Upper lobe of left lung (tissue), 6 donors: ENCODE data around the gene CTCF. TPM values are rescaled to one million over a fixed set of nuclear protein-coding genes. Genes with fewer than 3 reads are reported as not detected.

ENCODE experiments used
- ATAC-seq, 2 donors: fragments of 200-7000 bp; cut with Tn5 transposase; one replicate each; pipeline ENCODE4 v1.9.1; 2022; ENCODE audit warnings: mild to moderate bottlenecking in 2 of 2, moderate library complexity in 2 of 2; ENCODE audit not compliant: low FRiP score in 2 of 2
- DNase-seq, 2 donors: peaks; one replicate each; pipeline ENCODE4 v3.0.0-alpha.2; 2019 to 2020
- H3K27ac ChIP-seq, 4 donors: fragments of 200-600 bp; sonication (generic); one replicate each; pipeline ENCODE4 v1.5.1; 2016 to 2019
- H3K27me3 ChIP-seq, 4 donors: fragments of 200-600 bp; sonication (generic); one replicate each; pipeline ENCODE4 v1.5.1; 2017 to 2019
- H3K36me3 ChIP-seq, 4 donors: fragments of 200-600 bp; sonication (generic); one replicate each; pipeline ENCODE4 v1.5.1; 2016 to 2019
- H3K4me1 ChIP-seq, 4 donors: fragments of 200-600 bp; sonication (generic); one replicate each; pipeline ENCODE4 v1.5.1; 2018 to 2019
- H3K4me3 ChIP-seq, 4 donors: fragments of 200-600 bp; sonication (generic); one replicate each; pipeline ENCODE4 v1.5.1; 2017 to 2019; ENCODE audit warnings: mild to moderate bottlenecking in 2 of 4, moderate library complexity in 1 of 4
- H3K9me3 ChIP-seq, 4 donors: fragments of 200-600 bp; sonication (generic); one replicate each; pipeline ENCODE4 v1.5.1; 2018 to 2019
- EP300 ChIP-seq, 4 donors: sonication (generic); formaldehyde crosslinking; IDR thresholded peaks; one replicate each; pipeline ENCODE4 v1.5.1; 2017; ENCODE audit warnings: antibody characterized with exemption in 4 of 4, control low read depth in 2 of 4
- POLR2A ChIP-seq, 4 donors: fragments of 450-650 bp; IDR thresholded peaks; one replicate each; pipeline ENCODE4 v1.5.1; 2016 to 2017; ENCODE audit warnings: antibody characterized with exemption in 4 of 4, mild to moderate bottlenecking in 2 of 4
- POLR2AphosphoS5 ChIP-seq, 2 donors: sonication (generic); formaldehyde crosslinking; IDR thresholded peaks; one replicate each; pipeline ENCODE4 v1.5.1; 2017; ENCODE audit warnings: antibody characterized with exemption in 2 of 2
- WGBS, 2 donors: methylation state at CpG; one replicate each; pipeline ENCODE4 v1.1.5; 2017 to 2018; 5-methylcytosine and 5-hydroxymethylcytosine counted together
- total RNA-seq, 6 donors: library from RNA; depleted of rRNA in 4 of 6; stranded (reverse); fragments of >200 nt in 4 of 6; gene quantifications; one replicate each; pipeline versions ENCODE4 v1.1.0 to v1.2.1, GENCODE V29; 2016 to 2021
- TF ChIP-seq, protein P1 (sequence below), 6 experiments: fragments of 450-650 bp in 4 of 6; fragments of 200-600 bp in 2 of 6; sonication (generic) in 2 of 6; IDR thresholded peaks; one replicate each; pipeline ENCODE4 v1.5.1; 2016 to 2019; ENCODE audit warnings: antibody characterized with exemption in 6 of 6
- donor health status: DM: no; HTN: no; CAD: no; lungs with moderate emphysema.
- donor health status: DM: no; HTN: yes; CAD: no; lungs with severe emphysema.

CTCF gene
- total RNA-seq, 6 donors from 2014 or later = 29.7 to 42.6 (median 34.2) TPM

- H3K27ac ChIP-seq = no peak overlapping the region
- TF ChIP-seq POLR2A (IDR thresholded peaks at IDR 0.05) = no peak
- TF ChIP-seq, protein P1, sequence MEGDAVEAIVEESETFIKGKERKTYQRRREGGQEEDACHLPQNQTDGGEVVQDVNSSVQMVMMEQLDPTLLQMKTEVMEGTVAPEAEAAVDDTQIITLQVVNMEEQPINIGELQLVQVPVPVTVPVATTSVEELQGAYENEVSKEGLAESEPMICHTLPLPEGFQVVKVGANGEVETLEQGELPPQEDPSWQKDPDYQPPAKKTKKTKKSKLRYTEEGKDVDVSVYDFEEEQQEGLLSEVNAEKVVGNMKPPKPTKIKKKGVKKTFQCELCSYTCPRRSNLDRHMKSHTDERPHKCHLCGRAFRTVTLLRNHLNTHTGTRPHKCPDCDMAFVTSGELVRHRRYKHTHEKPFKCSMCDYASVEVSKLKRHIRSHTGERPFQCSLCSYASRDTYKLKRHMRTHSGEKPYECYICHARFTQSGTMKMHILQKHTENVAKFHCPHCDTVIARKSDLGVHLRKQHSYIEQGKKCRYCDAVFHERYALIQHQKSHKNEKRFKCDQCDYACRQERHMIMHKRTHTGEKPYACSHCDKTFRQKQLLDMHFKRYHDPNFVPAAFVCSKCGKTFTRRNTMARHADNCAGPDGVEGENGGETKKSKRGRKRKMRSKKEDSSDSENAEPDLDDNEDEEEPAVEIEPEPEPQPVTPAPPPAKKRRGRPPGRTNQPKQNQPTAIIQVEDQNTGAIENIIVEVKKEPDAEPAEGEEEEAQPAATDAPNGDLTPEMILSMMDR (IDR thresholded peaks at IDR 0.05) = no peak
- no peak for TF ChIP-seq POLR2AphosphoS5 (IDR thresholded peaks at IDR 0.05)
- no peak for TF ChIP-seq EP300 (IDR thresholded peaks at IDR 0.05)
- no peak for ATAC-seq
Observed at GRCh38 chr16:67657017-67657608, 94.8 kb downstream of the CTCF start.

DNA sequence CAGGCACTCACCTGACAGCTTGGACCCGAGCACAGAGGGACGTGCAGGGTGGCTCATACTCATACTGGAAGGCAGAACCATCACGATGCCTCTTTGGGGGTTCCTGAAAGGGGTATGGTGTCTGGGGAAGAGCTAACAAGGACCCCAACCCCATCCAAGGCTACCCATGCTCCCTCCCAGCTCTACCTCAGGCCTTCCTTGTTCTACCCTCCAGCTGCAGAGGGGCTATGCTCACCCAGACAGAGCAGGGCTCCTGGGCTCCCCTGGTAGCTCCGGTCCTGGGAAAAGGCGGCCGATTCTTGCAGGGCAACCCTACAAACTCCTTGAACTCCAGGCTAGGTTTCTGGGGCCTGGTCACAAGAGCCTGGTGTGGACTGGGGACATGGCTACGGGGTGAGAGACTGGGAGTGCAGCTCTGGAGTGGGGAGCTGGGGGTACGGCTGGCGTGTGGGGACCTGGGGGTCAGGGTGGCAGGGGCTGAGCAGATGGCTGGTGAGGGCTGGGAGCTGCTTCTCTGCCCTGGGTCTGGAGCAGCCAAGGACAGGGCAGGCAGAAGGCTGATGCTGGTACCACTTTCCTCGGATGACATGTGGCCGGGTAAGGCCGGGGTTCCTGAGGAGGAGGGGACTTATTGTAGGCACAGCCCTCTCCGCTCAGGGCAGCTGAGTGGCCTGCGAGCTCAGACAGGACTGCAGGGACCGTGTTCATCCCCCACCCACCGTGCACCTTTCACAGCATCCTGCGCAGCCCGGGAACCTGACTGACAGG, 95.6 kb downstream of the CTCF start:
- Histone ChIP-seq H3K36me3 (peaks cover 0 to 20% (median 16%) of the 10 kb centered on the region in 4 donors), H3K9me3 (no peaks in the 10 kb centered on the region), H3K27me3 (peaks cover 0 to 17% (median 7%) of the 10 kb centered on the region in 4 donors), H3K4me3 (no peak overlapping the region), H3K27ac (no peak overlapping the region), H3K4me1 (peaks cover 23 to 34% (median 25%) of the 10 kb centered on the region in 4 donors)
- WGBS, 2 donors = 79 to 93% methylated on average over 7 to 14 of the region's 18 CpGs
- DNase-seq (peak in 1 of 2 donors; percentile 45), ATAC-seq (no peak)
- TF ChIP-seq POLR2AphosphoS5 (IDR thresholded peaks at IDR 0.05) = no peak

More at GRCh38 chr16:67657017-67657608, 94.8 kb downstream of the CTCF start:
- peaks cover 0 to 15% (median 10%) of the 10 kb centered on the region in 4 donors for H3K36me3 ChIP-seq
- no peaks in the 10 kb centered on the region for H3K9me3 ChIP-seq
- DNase-seq = no peak
- H3K4me1 ChIP-seq = peaks cover 23 to 39% (median 29%) of the 10 kb centered on the region in 4 donors
- 93 to 97% methylated on average over 15 to 16 of the region's 16 CpGs for WGBS, 2 donors
- H3K4me3 ChIP-seq = no peak overlapping the region
- H3K27me3 ChIP-seq = peaks cover 0 to 17% (median 7%) of the 10 kb centered on the region in 4 donors

DNA sequence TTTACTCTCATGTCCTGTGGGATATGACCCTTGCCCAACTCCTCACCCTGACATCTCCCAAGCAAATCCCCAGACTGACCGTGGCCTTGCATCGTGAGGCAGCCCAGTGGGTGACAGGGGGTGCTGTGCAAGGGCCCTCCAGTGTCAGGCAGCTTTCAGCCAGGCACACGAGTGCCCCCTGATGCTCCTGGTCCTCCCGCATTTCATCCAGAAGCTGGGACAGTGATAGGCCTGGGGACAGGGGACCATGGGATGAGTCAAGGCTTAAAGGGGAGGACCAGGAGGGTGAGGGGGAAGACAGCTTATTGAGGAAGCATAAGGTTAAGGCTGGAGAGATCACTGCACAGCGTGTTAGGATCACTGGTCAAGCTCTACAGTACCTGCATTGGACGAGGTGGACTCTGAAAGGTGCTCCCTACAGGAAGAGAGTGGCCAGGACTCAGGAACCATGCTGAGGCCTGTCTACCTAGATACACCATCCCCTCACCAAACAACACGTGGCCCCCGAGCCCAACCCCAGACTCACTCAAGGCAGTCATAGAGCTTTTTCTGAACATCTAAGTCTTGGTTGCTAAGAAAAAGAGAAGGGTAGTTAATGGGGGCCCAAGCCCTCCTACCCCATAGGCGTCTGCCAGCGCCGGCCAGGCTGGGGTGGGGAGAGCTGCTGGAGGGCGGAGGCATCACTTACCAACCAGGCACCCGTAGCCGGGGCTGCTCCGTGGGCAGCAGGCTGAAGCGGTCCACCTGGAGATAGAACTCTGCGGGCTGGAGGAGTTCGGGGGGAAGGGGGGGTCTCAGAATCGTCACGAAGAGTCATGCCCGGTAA, 96.7 kb downstream of the CTCF start:
- TF ChIP-seq POLR2A (IDR thresholded peaks at IDR 0.05) = no peak
- TF ChIP-seq, protein P1 (IDR thresholded peaks at IDR 0.05) = no peak
- H3K27ac ChIP-seq = peak overlapping the region in 2 of 4 donors; percentile 90 to 92

DNA sequence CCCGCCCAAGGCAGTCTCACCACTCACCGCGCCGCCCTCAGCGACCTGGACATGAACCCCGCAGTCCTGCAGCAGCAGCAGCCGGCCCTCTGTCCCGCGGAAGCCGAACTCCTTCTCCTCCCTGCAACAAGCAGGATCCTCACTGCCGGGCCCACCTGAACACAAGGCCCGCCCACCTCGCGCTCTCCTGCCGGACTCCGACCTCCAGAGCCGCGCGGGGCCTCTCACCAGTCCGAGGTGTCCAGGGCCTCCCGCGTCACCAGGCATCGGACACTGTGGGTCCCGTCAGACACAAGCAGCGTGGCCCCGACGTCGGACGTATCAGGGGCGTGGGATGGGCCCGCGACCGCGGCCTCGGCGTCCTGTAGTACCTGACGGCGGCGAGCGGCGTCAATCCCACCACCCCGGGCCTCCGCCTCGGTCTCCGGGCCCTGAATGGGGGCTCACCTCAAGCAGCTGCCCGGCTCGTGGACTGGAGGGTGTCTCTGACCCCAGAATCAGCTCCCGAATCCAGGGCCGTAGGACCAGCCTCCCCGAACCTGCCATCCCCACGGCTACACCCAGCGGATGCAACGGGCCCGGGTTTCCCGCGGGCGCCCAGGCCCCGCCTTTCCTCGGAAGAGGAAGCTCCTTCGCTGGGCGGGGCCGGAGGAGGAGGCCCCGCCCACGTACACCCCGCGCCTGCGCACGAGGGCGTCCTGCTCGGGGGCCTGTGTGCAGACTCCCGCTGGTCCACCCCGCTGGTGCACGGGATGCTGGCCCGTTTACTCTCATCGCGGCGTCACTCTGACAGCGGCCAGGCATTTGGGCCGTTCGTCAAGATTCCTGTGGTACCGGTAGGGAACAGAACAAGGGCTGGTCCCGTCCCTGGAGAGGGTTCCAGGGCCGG, 97.6 kb downstream of the CTCF start, which contains the start of gene ACD:
TSS of gene ACD (minus strand) at position 586 of the 889 bp plus-strand sequence. CDS start at position 546, 40 bp downstream.
- Histone ChIP-seq H3K9me3 (no peaks in the 10 kb centered on the region), H3K36me3 (peaks cover 0 to 31% (median 23%) of the 10 kb centered on the region in 4 donors), H3K27me3 (no peaks in the 10 kb centered on the region), H3K4me3 (peak within 1 kb of the TSS; percentile 76 to 90 (median 88)), H3K27ac (peak within 1 kb of the TSS; percentile 86 to 92 (median 90)), H3K4me1 (peaks cover 16 to 25% (median 17%) of the 10 kb centered on the region in 4 donors)
- 0% methylated on average over 1 to 53 of the region's 83 CpGs for WGBS, 2 donors
- peak; percentile 91 to 99 for DNase-seq
- peak; percentile 95 to 96 for ATAC-seq
- TF ChIP-seq POLR2AphosphoS5 (IDR thresholded peaks at IDR 0.05) = peak; percentile 76 to 86
- peak in 3 of 4 donors; percentile 43 to 91 (median 64) for TF ChIP-seq POLR2A (IDR thresholded peaks at IDR 0.05)
- TF ChIP-seq, protein P1 (IDR thresholded peaks at IDR 0.05) = no peak
- TF ChIP-seq EP300 (IDR thresholded peaks at IDR 0.05) = no peak

More for the DNA sequence above, 96.7 kb downstream of the CTCF start:
- Histone ChIP-seq H3K36me3 (peaks cover 0 to 27% (median 23%) of the 10 kb centered on the region in 4 donors), H3K9me3 (no peaks in the 10 kb centered on the region), H3K4me3 (peak overlapping the region; percentile 76 to 90 (median 88)), H3K27me3 (peaks cover 0 to 7% (median 3%) of the 10 kb centered on the region in 4 donors), H3K4me1 (peaks cover 16 to 25% (median 17%) of the 10 kb centered on the region in 4 donors)
- DNase-seq = no peak
- WGBS, 2 donors = 43 to 51% methylated on average over 8 to 20 of the region's 21 CpGs
- no peak for ATAC-seq
